ENCODE results near the gene LRRC8C. TPM values are rescaled to one million over a fixed set of nuclear protein-coding genes. Genes with fewer than 3 reads are reported as not detected.

Gene LRRC8C
- total RNA-seq, 2 donors from 2014 or later = 2.0 to 12.4 TPM

DNA sequence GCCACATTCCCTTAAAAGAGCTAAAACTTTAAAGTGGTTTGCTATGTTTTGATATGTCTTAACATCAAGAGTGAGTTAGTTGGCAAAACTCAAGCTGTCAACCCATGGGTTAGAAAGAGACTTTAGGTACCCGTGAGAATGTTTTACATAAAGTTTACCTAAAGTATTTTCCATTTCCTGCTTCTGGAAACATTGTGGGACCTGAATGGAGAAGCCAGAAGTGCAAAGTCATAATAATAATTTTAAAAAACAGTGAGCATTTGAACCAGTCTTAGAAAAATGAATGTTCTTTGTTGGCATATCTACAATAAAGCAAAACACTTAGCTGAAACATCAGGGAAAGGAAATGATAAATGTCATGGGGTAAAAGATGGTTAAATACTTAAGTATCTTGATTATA lies 34.8 kb downstream of the LRRC8C start:
- Histone ChIP-seq H3K27ac (no peak overlapping the region), H3K4me1 (replicated peaks) (no peaks in the 10 kb centered on the region), H3K27me3 (replicated peaks; ENCODE audit: insufficient read depth) (no peaks in the 10 kb centered on the region), H3K9me3 (no peaks in the 10 kb centered on the region), H3K36me3 (no peaks in the 10 kb centered on the region), H3K4me3 (no peak overlapping the region)
- intact Hi-C loops (cut with DNase I) = no loop called here
- TF ChIP-seq POLR2A (IDR thresholded peaks at IDR 0.05) (no peak), POLR2AphosphoS5 (IDR thresholded peaks at IDR 0.05) (no peak)
- TF ChIP-seq, protein P1, sequence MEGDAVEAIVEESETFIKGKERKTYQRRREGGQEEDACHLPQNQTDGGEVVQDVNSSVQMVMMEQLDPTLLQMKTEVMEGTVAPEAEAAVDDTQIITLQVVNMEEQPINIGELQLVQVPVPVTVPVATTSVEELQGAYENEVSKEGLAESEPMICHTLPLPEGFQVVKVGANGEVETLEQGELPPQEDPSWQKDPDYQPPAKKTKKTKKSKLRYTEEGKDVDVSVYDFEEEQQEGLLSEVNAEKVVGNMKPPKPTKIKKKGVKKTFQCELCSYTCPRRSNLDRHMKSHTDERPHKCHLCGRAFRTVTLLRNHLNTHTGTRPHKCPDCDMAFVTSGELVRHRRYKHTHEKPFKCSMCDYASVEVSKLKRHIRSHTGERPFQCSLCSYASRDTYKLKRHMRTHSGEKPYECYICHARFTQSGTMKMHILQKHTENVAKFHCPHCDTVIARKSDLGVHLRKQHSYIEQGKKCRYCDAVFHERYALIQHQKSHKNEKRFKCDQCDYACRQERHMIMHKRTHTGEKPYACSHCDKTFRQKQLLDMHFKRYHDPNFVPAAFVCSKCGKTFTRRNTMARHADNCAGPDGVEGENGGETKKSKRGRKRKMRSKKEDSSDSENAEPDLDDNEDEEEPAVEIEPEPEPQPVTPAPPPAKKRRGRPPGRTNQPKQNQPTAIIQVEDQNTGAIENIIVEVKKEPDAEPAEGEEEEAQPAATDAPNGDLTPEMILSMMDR (IDR thresholded peaks at IDR 0.05) = no peak
- WGBS = 44% methylated on average over 1 of the region's 1 CpG
- DNase-seq (ENCODE audit: low spot score) = no peak

DNA sequence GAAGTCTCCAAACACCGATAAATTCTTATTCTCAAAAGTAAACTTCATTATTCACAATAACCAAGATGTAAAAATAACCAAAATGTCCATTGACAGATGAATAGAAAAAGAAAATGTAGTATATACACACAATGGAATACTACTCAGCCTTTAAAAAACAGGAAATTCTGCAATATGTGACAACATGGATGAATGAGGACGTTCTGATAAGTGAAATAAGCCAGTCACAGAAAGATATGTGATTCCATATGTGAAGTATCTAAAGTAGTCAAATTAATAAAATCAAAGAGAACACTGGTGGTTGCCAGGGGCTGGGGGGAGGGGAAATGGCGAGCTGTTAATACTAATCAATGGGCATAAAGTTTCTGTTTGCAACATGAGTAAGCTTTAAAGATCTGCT lies 36.0 kb downstream of the LRRC8C start:
- DNase-seq (ENCODE audit: low spot score) = no peak
- 86% methylated on average over 3 of the region's 3 CpGs for WGBS
- Histone ChIP-seq H3K9me3 (no peaks in the 10 kb centered on the region), H3K36me3 (no peaks in the 10 kb centered on the region), H3K27ac (no peak overlapping the region), H3K4me1 (replicated peaks) (no peaks in the 10 kb centered on the region), H3K4me3 (no peak overlapping the region), H3K27me3 (replicated peaks; ENCODE audit: insufficient read depth) (no peaks in the 10 kb centered on the region)
- intact Hi-C loops (cut with DNase I) = no loop called here
- TF ChIP-seq, protein P1 (IDR thresholded peaks at IDR 0.05) = no peak
- TF ChIP-seq POLR2A (IDR thresholded peaks at IDR 0.05) = no peak
- TF ChIP-seq POLR2AphosphoS5 (IDR thresholded peaks at IDR 0.05) = no peak

DNA sequence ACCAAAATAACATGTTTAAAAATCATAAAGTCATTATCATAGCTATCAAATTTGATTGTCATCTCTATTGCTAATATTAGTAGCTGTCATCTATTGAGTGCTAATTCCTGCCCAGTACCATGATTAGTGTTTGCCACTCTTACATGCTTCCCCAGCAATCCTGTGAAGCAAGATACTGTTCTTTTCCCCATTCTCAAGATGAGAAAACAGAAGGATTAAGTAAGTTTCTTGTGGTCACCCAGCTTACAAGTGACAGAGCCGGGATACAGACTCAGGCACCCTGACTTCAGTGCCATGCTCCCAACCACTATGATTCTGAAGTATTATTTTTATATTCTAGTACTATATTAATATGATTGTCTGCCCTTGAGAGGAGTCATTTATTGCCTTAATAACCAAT lies 36.5 kb downstream of the LRRC8C start:
- no peaks in the 10 kb centered on the region for H3K9me3 ChIP-seq
- intact Hi-C loops (cut with DNase I) = no loop called here
- no peak for DNase-seq (ENCODE audit: low spot score)
- H3K27me3 ChIP-seq (replicated peaks; ENCODE audit: insufficient read depth) = no peaks in the 10 kb centered on the region
- TF ChIP-seq POLR2A (IDR thresholded peaks at IDR 0.05) (no peak), POLR2AphosphoS5 (IDR thresholded peaks at IDR 0.05) (no peak)
- TF ChIP-seq, protein P1 (IDR thresholded peaks at IDR 0.05) = no peak
- no peak overlapping the region for H3K27ac ChIP-seq
- no peaks in the 10 kb centered on the region for H3K36me3 ChIP-seq
- H3K4me1 ChIP-seq (replicated peaks) = no peaks in the 10 kb centered on the region
- no peak overlapping the region for H3K4me3 ChIP-seq
- WGBS = 87% methylated on average over 1 of the region's 1 CpG

DNA sequence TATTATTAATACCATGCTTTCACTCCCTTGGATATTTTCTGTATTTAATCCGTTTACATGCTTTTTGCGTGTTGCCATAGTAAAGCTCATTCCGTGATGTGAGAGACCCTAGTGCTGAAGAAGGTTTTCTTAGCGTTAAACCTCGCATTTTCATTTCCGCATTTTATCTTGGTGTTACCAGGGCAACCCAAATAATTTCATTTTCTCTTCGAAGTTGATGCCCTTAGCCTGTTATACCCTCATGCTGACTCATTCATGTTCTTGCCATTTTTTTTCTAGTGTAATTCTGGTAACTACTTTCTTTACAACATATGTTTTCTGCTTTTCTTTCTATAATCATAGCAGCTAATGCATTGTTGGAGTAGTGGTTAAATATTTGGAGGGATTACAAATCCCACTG lies 37.2 kb downstream of the LRRC8C start:
- DNase-seq (ENCODE audit: low spot score) = no peak
- intact Hi-C loops (cut with DNase I) = no loop called here
- Histone ChIP-seq H3K9me3 (no peaks in the 10 kb centered on the region), H3K27ac (no peak overlapping the region), H3K27me3 (replicated peaks; ENCODE audit: insufficient read depth) (no peaks in the 10 kb centered on the region), H3K4me3 (no peak overlapping the region), H3K36me3 (no peaks in the 10 kb centered on the region), H3K4me1 (replicated peaks) (no peaks in the 10 kb centered on the region)
- no peak for TF ChIP-seq POLR2A (IDR thresholded peaks at IDR 0.05)
- TF ChIP-seq POLR2AphosphoS5 (IDR thresholded peaks at IDR 0.05) = no peak
- TF ChIP-seq, protein P1 (IDR thresholded peaks at IDR 0.05) = no peak
- WGBS = 82% methylated on average over 7 of the region's 7 CpGs

DNA sequence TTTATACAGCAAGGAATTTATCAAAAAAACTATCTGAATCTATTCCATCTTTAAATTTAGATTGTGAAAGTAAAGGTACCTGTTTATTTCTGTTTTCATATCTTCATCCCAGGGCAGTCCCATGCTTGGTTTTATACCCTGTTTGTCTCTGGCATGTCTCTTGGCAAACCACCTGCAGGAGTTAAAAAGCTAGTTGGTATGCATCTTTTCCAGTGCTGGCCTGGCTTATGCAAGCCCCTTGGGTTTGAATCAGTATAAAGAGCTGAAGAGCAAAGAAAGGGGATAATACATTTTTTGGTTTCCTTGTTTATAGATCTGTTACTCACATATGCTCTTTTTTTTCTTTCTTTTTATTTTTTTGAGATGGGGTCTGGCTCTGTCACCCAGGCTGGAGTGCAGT lies 37.8 kb downstream of the LRRC8C start:
- intact Hi-C loops (cut with DNase I) = no loop called here
- no peaks in the 10 kb centered on the region for H3K4me1 ChIP-seq (replicated peaks)
- H3K36me3 ChIP-seq = no peaks in the 10 kb centered on the region
- H3K4me3 ChIP-seq = no peak overlapping the region
- H3K9me3 ChIP-seq = no peaks in the 10 kb centered on the region
- TF ChIP-seq POLR2A (IDR thresholded peaks at IDR 0.05) (no peak), POLR2AphosphoS5 (IDR thresholded peaks at IDR 0.05) (no peak)
- TF ChIP-seq, protein P1 (IDR thresholded peaks at IDR 0.05) = no peak
- no peak for DNase-seq (ENCODE audit: low spot score)
- no peaks in the 10 kb centered on the region for H3K27me3 ChIP-seq (replicated peaks; ENCODE audit: insufficient read depth)
- H3K27ac ChIP-seq = no peak overlapping the region
